Thoracic aorta (tissue), 2 donors: Measurements from ENCODE around the gene OAT. TPM values are rescaled to one million over a fixed set of nuclear protein-coding genes. Genes with fewer than 3 reads are reported as not detected.

Source experiments
- ATAC-seq: fragments of 150-250 bp; one replicate; pipeline ENCODE4 v1.8.0; 2017; ENCODE audit warnings: low read depth; ENCODE audit not compliant: insufficient number of reproducible peaks, low FRiP score
- DNase-seq: peaks from one replicate; pipeline ENCODE4 v3.0.0-alpha.2; 2020; ENCODE audit warnings: low spot score
- H3K27ac ChIP-seq, 2 donors: fragments of 200-600 bp; sonication (generic); 1 replicate in 1 of 2; 2 replicates in 1 of 2; pipeline ENCODE4 v1.5.1; 2016; ENCODE audit warnings: mild to moderate bottlenecking in 2 of 2, moderate library complexity in 2 of 2
- H3K27me3 ChIP-seq: fragments of 200-600 bp; sonication (generic); replicated peaks from 2 replicates; pipeline ENCODE4 v1.6.0; 2016; ENCODE audit warnings: mild to moderate bottlenecking; ENCODE audit not compliant: insufficient read depth
- H3K36me3 ChIP-seq: fragments of 200-600 bp; sonication (generic); one replicate; pipeline ENCODE4 v1.5.1; 2016
- H3K4me1 ChIP-seq, 2 donors: fragments of 200-600 bp; sonication (generic); 1 replicate in 1 of 2; 2 replicates in 1 of 2; pipeline versions ENCODE4 v1.5.1 to v1.6.0; 2016; ENCODE audit warnings: low read depth in 2 of 2, mild to moderate bottlenecking in 1 of 2; ENCODE audit not compliant: control insufficient read depth in 1 of 2
- H3K4me3 ChIP-seq: fragments of 200-600 bp; sonication (generic); 2 replicates; pipeline ENCODE4 v1.5.1; 2016; ENCODE audit warnings: mild to moderate bottlenecking
- H3K9me3 ChIP-seq: fragments of 200-600 bp; sonication (generic); 2 replicates; pipeline ENCODE4 v1.5.1; 2016
- total RNA-seq, 2 donors: library from RNA; depleted of rRNA; stranded (reverse); fragments of >200 nt; gene quantifications; one replicate each; pipeline versions ENCODE4 v1.1.0 to v1.2.3, GENCODE V29; 2016
- TF ChIP-seq, protein P1 (sequence below): fragments of 200-600 bp; sonication (generic); IDR thresholded peaks from one replicate; pipeline ENCODE4 v1.5.1; 2019; ENCODE audit warnings: antibody characterized with exemption

The OAT gene
- total RNA-seq, 2 donors from 2014 or later, result 74.5 to 83.7 TPM

GRCh38 chr10:124403548-124403947, 15.2 kb downstream of the OAT start:
- no peaks in the 10 kb centered on the region for H3K9me3 ChIP-seq
- peaks cover 56% of the 10 kb centered on the region for H3K36me3 ChIP-seq
- TF ChIP-seq, protein P1, sequence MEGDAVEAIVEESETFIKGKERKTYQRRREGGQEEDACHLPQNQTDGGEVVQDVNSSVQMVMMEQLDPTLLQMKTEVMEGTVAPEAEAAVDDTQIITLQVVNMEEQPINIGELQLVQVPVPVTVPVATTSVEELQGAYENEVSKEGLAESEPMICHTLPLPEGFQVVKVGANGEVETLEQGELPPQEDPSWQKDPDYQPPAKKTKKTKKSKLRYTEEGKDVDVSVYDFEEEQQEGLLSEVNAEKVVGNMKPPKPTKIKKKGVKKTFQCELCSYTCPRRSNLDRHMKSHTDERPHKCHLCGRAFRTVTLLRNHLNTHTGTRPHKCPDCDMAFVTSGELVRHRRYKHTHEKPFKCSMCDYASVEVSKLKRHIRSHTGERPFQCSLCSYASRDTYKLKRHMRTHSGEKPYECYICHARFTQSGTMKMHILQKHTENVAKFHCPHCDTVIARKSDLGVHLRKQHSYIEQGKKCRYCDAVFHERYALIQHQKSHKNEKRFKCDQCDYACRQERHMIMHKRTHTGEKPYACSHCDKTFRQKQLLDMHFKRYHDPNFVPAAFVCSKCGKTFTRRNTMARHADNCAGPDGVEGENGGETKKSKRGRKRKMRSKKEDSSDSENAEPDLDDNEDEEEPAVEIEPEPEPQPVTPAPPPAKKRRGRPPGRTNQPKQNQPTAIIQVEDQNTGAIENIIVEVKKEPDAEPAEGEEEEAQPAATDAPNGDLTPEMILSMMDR, result peak; percentile 37
- H3K27me3 ChIP-seq, result no peaks in the 10 kb centered on the region
- ATAC-seq (no peak), DNase-seq (no peak)
- no peak overlapping the region for H3K27ac ChIP-seq
- no peak overlapping the region for H3K4me3 ChIP-seq
- H3K4me1 ChIP-seq, result no peaks in the 10 kb centered on the region

- no peaks in the 10 kb centered on the region for H3K9me3 ChIP-seq
Measured at GRCh38 chr10:124402273-124402672, 16.4 kb downstream of the OAT start.

GRCh38 chr10:124401633-124402032, 17.1 kb downstream of the OAT start:
- Histone ChIP-seq H3K9me3 (no peaks in the 10 kb centered on the region), H3K27me3 (no peaks in the 10 kb centered on the region), H3K27ac (no peak overlapping the region), H3K4me3 (no peak overlapping the region), H3K4me1 (no peaks in the 10 kb centered on the region), H3K36me3 (peaks cover 63% of the 10 kb centered on the region)
- ATAC-seq (no peak), DNase-seq (no peak)
- TF ChIP-seq, protein P1, result no peak

More at GRCh38 chr10:124402273-124402672, 16.4 kb downstream of the OAT start:
- ATAC-seq (no peak), DNase-seq (no peak)
- Histone ChIP-seq H3K27me3 (no peaks in the 10 kb centered on the region), H3K36me3 (peaks cover 64% of the 10 kb centered on the region), H3K27ac (no peak overlapping the region), H3K4me1 (no peaks in the 10 kb centered on the region), H3K4me3 (no peak overlapping the region)
- TF ChIP-seq, protein P1, result no peak

- Histone ChIP-seq H3K27ac (no peak overlapping the region), H3K4me3 (no peak overlapping the region), H3K9me3 (no peaks in the 10 kb centered on the region), H3K36me3 (peaks cover 17% of the 10 kb centered on the region), H3K4me1 (peaks cover under 1% of the 10 kb centered on the region in 2 donors), H3K27me3 (no peaks in the 10 kb centered on the region)
- ATAC-seq, result no peak
- TF ChIP-seq, protein P1, result no peak
- no peak for DNase-seq
Measured at GRCh38 chr10:124394583-124394982, 24.1 kb downstream of the OAT start.

- no peak for DNase-seq
- ATAC-seq, result no peak
Measured at GRCh38 chr10:124392626-124393342, 25.9 kb downstream of the OAT start.

More at GRCh38 chr10:124392626-124393342, 25.9 kb downstream of the OAT start:
- Histone ChIP-seq H3K27ac (no peak overlapping the region), H3K4me3 (no peak overlapping the region), H3K9me3 (no peaks in the 10 kb centered on the region), H3K27me3 (no peaks in the 10 kb centered on the region), H3K4me1 (peaks cover 9 to 11% of the 10 kb centered on the region in 2 donors), H3K36me3 (peaks cover 10% of the 10 kb centered on the region)
- TF ChIP-seq, protein P1, result no peak
